HepG2 (cell line): Measurements from ENCODE around the gene USP14. TPM values are rescaled to one million over a fixed set of nuclear protein-coding genes. Genes with fewer than 3 reads are reported as not detected.

Experiments
- ATAC-seq: fragments of 200-7000 bp; cut with Tn5 transposase; 3 replicates; pipeline ENCODE4 v1.9.1; 2020; ENCODE audit warnings: mild to moderate bottlenecking, moderate library complexity
- BruUV-seq: library from RNA; stranded (reverse); fragments of 400-500 nt; replicated peaks from 2 replicates; lab custom pipeline; 2021; lab: Mats Ljungman, UMichigan
- CTCF ChIA-PET: fragments of 300-600 bp; formaldehyde crosslinking; extraction: SDS; loops from one replicate; lab custom pipeline; 2021; ENCODE audit warnings: low total read pairs, inconsistent platforms, low intra/inter-chr PET ratio; lab: Yijun Ruan, JAX
- POLR2A ChIA-PET: fragments of 350-600 bp; sonication (Branson Sonifier 250); formaldehyde crosslinking; loops from one replicate; lab custom pipeline; 2020; ENCODE audit warnings: antibody characterized with exemption, inconsistent platforms; lab: Yijun Ruan, JAX
- DNase-seq: peaks from one replicate; pipeline ENCODE4 v3.0.0-alpha.2; 2015; ENCODE audit warnings: low spot score
- FAIRE-seq: peaks from 3 replicates; lab custom pipeline; 2011; peaks lifted over from hg19 to GRCh38; lab: Jason Lieb, UNC
- H2AFZ ChIP-seq: one replicate; pipeline ENCODE4 v1.6.1; 2011; ENCODE audit warnings: low read length, inconsistent platforms
- H3K27ac ChIP-seq: fragments of 300-600 bp; 3 replicates; pipeline ENCODE4 v1.8.0; 2011; ENCODE audit warnings: mixed run types, mild to moderate bottlenecking, mixed read lengths, low read length, inconsistent platforms; ENCODE audit not compliant: insufficient read depth; ENCODE audit errors: extremely low read length
- H3K27me3 ChIP-seq, 2 experiments: fragments of 200-600 bp in 1 of 2; 2 replicates in 1 of 2; 3 replicates in 1 of 2; pipeline versions ENCODE4 v1.6.0 to v1.8.0; 2011; ENCODE audit warnings: low read length in 2 of 2, mild to moderate bottlenecking in 2 of 2, moderate library complexity in 2 of 2, inconsistent platforms in 1 of 2; ENCODE audit not compliant: insufficient read depth in 2 of 2, control insufficient read depth in 1 of 2
- H3K36me3 ChIP-seq, 2 experiments: fragments of 200-600 bp in 1 of 2; replicated peaks in 1 of 2; 2 replicates in 1 of 2; 3 replicates in 1 of 2; pipeline versions ENCODE4 v1.5.1 to v1.8.0; 2011; ENCODE audit warnings: low read length in 2 of 2, inconsistent platforms in 1 of 2; ENCODE audit not compliant: insufficient read depth in 2 of 2, control insufficient read depth in 1 of 2
- H3K4me1 ChIP-seq: 2 replicates; pipeline ENCODE4 v1.5.1; 2012; ENCODE audit warnings: low read length, inconsistent platforms; ENCODE audit not compliant: insufficient read depth
- H3K4me2 ChIP-seq: 2 replicates; pipeline ENCODE4 v1.6.0; 2011; ENCODE audit warnings: low read depth, low read length, inconsistent platforms
- H3K4me3 ChIP-seq, 3 experiments: fragments of 200-600 bp in 1 of 3; sonication (generic), shearing (Covaris generic) in 1 of 3; replicated peaks in 1 of 3; 2 replicates each; pipeline ENCODE4 v1.5.1; 2011 to 2016; ENCODE audit warnings: low read length in 3 of 3, inconsistent platforms in 2 of 3, low read depth in 2 of 3, mild to moderate bottlenecking in 2 of 3, control low read depth in 1 of 3, mixed read lengths in 1 of 3; ENCODE audit not compliant: insufficient read depth in 1 of 3
- H3K79me2 ChIP-seq: one replicate; pipeline ENCODE4 v1.6.1; 2011; ENCODE audit warnings: low read length, inconsistent platforms; ENCODE audit not compliant: insufficient read depth
- H3K9ac ChIP-seq: 2 replicates; pipeline ENCODE4 v1.6.0; 2011; ENCODE audit warnings: mild to moderate bottlenecking, low read depth, low read length, inconsistent platforms; ENCODE audit not compliant: insufficient read depth
- H3K9me3 ChIP-seq: 2 replicates; pipeline ENCODE4 v1.5.1; 2012; ENCODE audit warnings: mild to moderate bottlenecking, low read length
- H4K20me1 ChIP-seq: 2 replicates; pipeline ENCODE4 v1.6.0; 2011; ENCODE audit warnings: inconsistent platforms, mild to moderate bottlenecking, low read length, moderate library complexity; ENCODE audit not compliant: insufficient read depth
- KDM1A ChIP-seq: IDR thresholded peaks from 2 replicates; pipeline ENCODE4 v1.6.1; 2016; ENCODE audit warnings: missing compliant biosample characterization
- MLXIP ChIP-seq: sonication (generic); formaldehyde crosslinking; IDR thresholded peaks from 2 replicates; pipeline ENCODE4 v1.9.0; 2021; ENCODE audit warnings: missing genetic modification reagents, borderline replicate concordance
- MXD4 ChIP-seq: IDR thresholded peaks from 2 replicates; pipeline ENCODE4 v1.6.1; 2016; ENCODE audit warnings: mild to moderate bottlenecking, missing biosample characterization, missing genetic modification reagents
- MXI1 ChIP-seq: IDR thresholded peaks from 3 replicates; pipeline ENCODE4 v1.6.1; 2012; ENCODE audit warnings: low read depth, low read length, inconsistent platforms, borderline replicate concordance
- SRSF1 ChIP-seq: fragments of 200-400 bp; formaldehyde crosslinking; optimal IDR thresholded peaks from 2 replicates; pipeline ENCODE3; 2017; ENCODE audit warnings: mild to moderate bottlenecking, low read depth, low read length, moderate library complexity
- SSRP1 ChIP-seq: IDR thresholded peaks from 2 replicates; pipeline ENCODE4 v1.6.1; 2016; ENCODE audit warnings: control low read depth
- YEATS2 ChIP-seq: sonication (generic); formaldehyde crosslinking; IDR thresholded peaks from 2 replicates; pipeline ENCODE4 v1.4.0; 2020; ENCODE audit warnings: missing genetic modification reagents, borderline replicate concordance
- YY1 ChIP-seq: IDR thresholded peaks from 2 replicates; pipeline ENCODE4 v1.6.1; 2011; ENCODE audit warnings: low read length, low read depth, moderate library complexity, mild to moderate bottlenecking; ENCODE audit not compliant: insufficient read depth, insufficient replicate concordance
- ZBTB1 ChIP-seq: sonication (generic); formaldehyde crosslinking; IDR thresholded peaks from 2 replicates; pipeline ENCODE4 v1.4.0; 2020; ENCODE audit warnings: missing genetic modification reagents, borderline replicate concordance
- ZNF20 ChIP-seq: sonication (generic); formaldehyde crosslinking; IDR thresholded peaks from 2 replicates; pipeline ENCODE4 v1.4.0; 2020; ENCODE audit warnings: mild to moderate bottlenecking, moderate library complexity, missing genetic modification reagents
- ZNF3 ChIP-seq: IDR thresholded peaks from 2 replicates; pipeline ENCODE4 v1.7.0; 2017; ENCODE audit warnings: inconsistent platforms
- ZNF331 ChIP-seq: sonication (generic); formaldehyde crosslinking; IDR thresholded peaks from 2 replicates; pipeline ENCODE4 v1.4.0; 2020; ENCODE audit warnings: missing genetic modification reagents
- ZNF792 ChIP-seq: IDR thresholded peaks from 2 replicates; pipeline ENCODE4 v1.6.1; 2016
- WGBS: methylation state at CpG from one replicate; pipeline ENCODE4 v1.1.6; 2017; ENCODE audit warnings: low lambda C conversion rate; 5-methylcytosine and 5-hydroxymethylcytosine counted together
- in situ Hi-C: cut with HindIII; loops from 2 replicates; pipeline ENCODE4 v1.10.0; 2017; ENCODE audit warnings: low pct_unique_long_range_greater_than_20kb; ENCODE audit not compliant: extremely low pct_ligation_motif_present
- intact Hi-C: fragments of 100-400 bp; cut with micrococcal nuclease; formaldehyde crosslinking; loops from one replicate; pipeline ENCODE4 v1.10.0; 2022; ENCODE audit not compliant: unreplicated experiment
- polyA plus RNA-seq, 8 experiments: library from polyadenylated mRNA; depleted of rRNA in 3 of 8; stranded (reverse) in 7 of 8; unstranded in 1 of 8; fragments of >200 nt; fragmentation: Illumina TruSeq in 4 of 8; extraction: Trizol in 4 of 8; gene quantifications; 2 replicates each; pipeline versions ENCODE4 v1.2.1 to v1.2.3, GENCODE V29; 2011 to 2016; ENCODE audit warnings: low read depth in 4 of 8, missing spikeins in 1 of 8, mixed read lengths in 1 of 8; ENCODE audit not compliant: insufficient read depth in 1 of 8
- total RNA-seq, 5 experiments: library from RNA; depleted of rRNA; stranded (reverse); fragments of >200 nt; fragmentation: Illumina TruSeq; extraction: Trizol; gene quantifications; 2 replicates each; pipeline ENCODE4 v1.2.3, GENCODE V29; 2016; ENCODE audit warnings: low read depth in 1 of 5

The USP14 gene
- total and polyA plus RNA-seq, 2 of the 13 experiments (the other 11 are each of a cell fraction or from before 2014, with no cell fraction given): 14.7 to 16.6 TPM

GRCh38 chr18:192801-193200, 34.4 kb downstream of the USP14 start:
- intact Hi-C loops: no loop called here
- peaks cover 30% of the 10 kb centered on the region for H3K4me1 ChIP-seq
- no peaks in the 10 kb centered on the region for H3K9me3 ChIP-seq
- no peaks in the 10 kb centered on the region for H3K27me3 ChIP-seq
- no peak for FAIRE-seq
- H3K4me2 ChIP-seq: no peak overlapping the region
- H3K9ac ChIP-seq: no peak overlapping the region
- peaks cover 20% of the 10 kb centered on the region for H4K20me1 ChIP-seq
- POLR2A ChIA-PET: no interaction called here
- 97% methylated on average over 7 of the region's 7 CpGs for WGBS
- no TSS peak for BruUV-seq
- peaks cover 31% of the 10 kb centered on the region for H3K79me2 ChIP-seq
- in situ Hi-C loops: no loop called here
- H3K27ac ChIP-seq: no peak overlapping the region
- ATAC-seq: no peak
- no peak for TF ChIP-seq SRSF1
- no peak for TF ChIP-seq YY1
- no peak for TF ChIP-seq KDM1A (CRISPR knock-in tag)
- peaks cover 7 to 23% of the 10 kb centered on the region in 2 experiments for H3K36me3 ChIP-seq
- DNase-seq: no peak
- CTCF ChIA-PET: no interaction called here
- H2AFZ ChIP-seq: no peak overlapping the region
- H3K4me3 ChIP-seq: no peak overlapping the region

- Histone ChIP-seq H3K27me3 (no peaks in the 10 kb centered on the region), H3K9me3 (no peaks in the 10 kb centered on the region), H3K4me1 (peaks cover 9% of the 10 kb centered on the region), H3K36me3 (peaks cover 13 to 43% of the 10 kb centered on the region in 2 experiments), H3K4me3 (no peak overlapping the region), H3K4me2 (no peak overlapping the region), H3K79me2 (peaks cover 19% of the 10 kb centered on the region), H2AFZ (no peak overlapping the region), H4K20me1 (no peaks in the 10 kb centered on the region), H3K9ac (no peak overlapping the region), H3K27ac (no peak overlapping the region)
- ChIA-PET POLR2A (no interaction called here), CTCF (no interaction called here)
- no peak for FAIRE-seq
- intact Hi-C loops: no loop called here
- BruUV-seq: no TSS peak
- ATAC-seq: no peak
- in situ Hi-C loops: no loop called here
- TF ChIP-seq ZNF20: no peak
- no peak for TF ChIP-seq MXD4 (CRISPR knock-in tag)
- no peak for TF ChIP-seq MLXIP (CRISPR knock-in tag)
- no peak for TF ChIP-seq ZNF3 (CRISPR knock-in tag)
- no peak for TF ChIP-seq MXI1
- no peak for TF ChIP-seq ZNF792 (CRISPR knock-in tag)
- TF ChIP-seq ZBTB1: no peak
- no peak for TF ChIP-seq ZNF331 (CRISPR knock-in tag)
- no peak for TF ChIP-seq SSRP1 (CRISPR knock-in tag)
- TF ChIP-seq YEATS2: no peak
- 100% methylated on average over 1 of the region's 1 CpG for WGBS
- no peak for DNase-seq
Observed at GRCh38 chr18:195651-196050, 37.3 kb downstream of the USP14 start.
